Stimulated activated CD4-positive, alpha-beta T cell treated with anti-CD3 and anti-CD28 coated beads, Interleukin-12 subunit alpha, Interleukin-12 subunit beta, amount 100 ng/mL, for 24 hours (primary cell): ENCODE data around the gene BLACAT1.

Experiments
- DNase-seq, 2 experiments: peaks; one replicate each; pipeline ENCODE4 v3.0.0-alpha.2; 2020; ENCODE audit warnings: low read depth in 2 of 2

The BLACAT1 gene

GRCh38 chr1:205455581-205456382, at the start of gene BLACAT1:
BLACAT1 (minus strand) TSS chr1:205456045.
- no peak for DNase-seq

GRCh38 chr1:205505076-205505729, 49.4 kb upstream of the BLACAT1 start:
- no peak for DNase-seq

GRCh38 chr1:205504311-205505075, 48.6 kb upstream of the BLACAT1 start, which contains the start of gene CDK18:
CDK18 (plus strand) TSS chr1:205504669; CDS start chr1:205523168, 18,499 bp downstream.
- DNase-seq = peak in 1 of 2 experiments; percentile 52

- DNase-seq = no peak
Observed at GRCh38 chr1:205502992-205503391, 47.1 kb upstream of the BLACAT1 start.

- no peak for DNase-seq
Observed at GRCh38 chr1:205502111-205502810, 46.4 kb upstream of the BLACAT1 start.

- DNase-seq = no peak
Observed at GRCh38 chr1:205500240-205501233, 44.7 kb upstream of the BLACAT1 start.

- DNase-seq = no peak
Observed at GRCh38 chr1:205499789-205500188, 43.9 kb upstream of the BLACAT1 start.

GRCh38 chr1:205497351-205497750, 41.5 kb upstream of the BLACAT1 start:
- DNase-seq = no peak

- no peak for DNase-seq
Observed at GRCh38 chr1:205496661-205497060, 40.8 kb upstream of the BLACAT1 start.

GRCh38 chr1:205495237-205495823, 39.5 kb upstream of the BLACAT1 start:
- DNase-seq = no peak

GRCh38 chr1:205494115-205494514, 38.3 kb upstream of the BLACAT1 start:
- no peak for DNase-seq

- no peak for DNase-seq
Observed at GRCh38 chr1:205493241-205494085, 37.6 kb upstream of the BLACAT1 start.

GRCh38 chr1:205492774-205493173, 36.9 kb upstream of the BLACAT1 start:
- no peak for DNase-seq

- no peak for DNase-seq
Observed at GRCh38 chr1:205492201-205492667, 36.4 kb upstream of the BLACAT1 start.

- no peak for DNase-seq
Observed at GRCh38 chr1:205491794-205492193, 35.9 kb upstream of the BLACAT1 start.

GRCh38 chr1:205488074-205488723, 32.4 kb upstream of the BLACAT1 start:
- peak in 1 of 2 experiments; percentile 22 for DNase-seq

- DNase-seq = no peak
Observed at GRCh38 chr1:205486258-205486657, 30.4 kb upstream of the BLACAT1 start.
